Measurements from ENCODE around the gene TMEM184A. TPM values are rescaled to one million over a fixed set of nuclear protein-coding genes. Genes with fewer than 3 reads are reported as not detected.

TMEM184A gene
- total and polyA plus RNA-seq, 2 donors (not counting 3 experiments of a cell fraction or from before 2014, with no cell fraction given), result 0.48 TPM; not detected in 1

GRCh38 chr7:1586126-1586826, 30.3 kb upstream of the TMEM184A start:
- no peaks in the 10 kb centered on the region for H3K79me2 ChIP-seq (ENCODE audit: control insufficient read depth, insufficient read depth, low read length)
- H3K4me3 ChIP-seq (replicated peaks in 1 of 3; ENCODE audit: insufficient read depth in 1 of 3, low read depth in 1 of 3, low read length in 3 of 3), result no peak overlapping the region
- H4K20me1 ChIP-seq (replicated peaks; ENCODE audit: control insufficient read depth, extremely low read depth, insufficient read depth, low read length), result no peaks in the 10 kb centered on the region
- H3K9ac ChIP-seq (replicated peaks; ENCODE audit: extremely low read depth, insufficient read depth, low read length), result no peak overlapping the region
- TF ChIP-seq FOS (IDR thresholded peaks at IDR 0.05; ENCODE audit: borderline replicate concordance, insufficient read depth, low read length) (no peak), EZH2 (IDR thresholded peaks at IDR 0.05; ENCODE audit: borderline replicate concordance, low read depth, low read length, severe bottlenecking) (no peak), GATA2 (IDR thresholded peaks at IDR 0.05; ENCODE audit: insufficient read depth, insufficient read length, low read depth, low read length) (no peak), JUN (IDR thresholded peaks at IDR 0.05; ENCODE audit: borderline replicate concordance, insufficient read depth, insufficient read length, low read depth) (no peak), MYC (IDR thresholded peaks at IDR 0.05; ENCODE audit: low read depth, low read length) (no peak), MAX (IDR thresholded peaks at IDR 0.05; ENCODE audit: insufficient read depth, insufficient read length) (no peak), POLR2A (IDR thresholded peaks at IDR 0.05; ENCODE audit: low read depth, low read length) (no peak), CTCF (IDR thresholded peaks at IDR 0.05; ENCODE audit: extremely low read depth in 1 of 2, insufficient read depth in 1 of 2, low read depth in 1 of 2, low read length in 2 of 2) (no peak), POLR2AphosphoS5 (IDR thresholded peaks at IDR 0.05; ENCODE audit: insufficient read depth, low read depth, low read length) (no peak)
- dilution Hi-C loops (cut with MboI; ENCODE audit: extremely low pct_ligation_motif_present, low sequenced_read_pairs), result no loop called here
- peaks cover 4% of the 10 kb centered on the region in 2 experiments for H3K27me3 ChIP-seq (ENCODE audit: control insufficient read depth in 2 of 2, insufficient read depth in 2 of 2, low read length in 2 of 2)
- H3K9me1 ChIP-seq (replicated peaks; ENCODE audit: control insufficient read depth, extremely low read depth, insufficient read depth, low read length), result no peaks in the 10 kb centered on the region
- no peak overlapping the region for H3K27ac ChIP-seq (ENCODE audit: insufficient read depth, low read depth, low read length)
- H3K9me3 ChIP-seq (replicated peaks; ENCODE audit: control insufficient read depth, insufficient read depth, low read length), result no peaks in the 10 kb centered on the region
- ChIA-PET POLR2A (no interaction called here), CTCF (interaction anchor here (1.3 to 1.6 kb wide), 2 partner anchors 10 to 623 kb away, joined by 3 to 5 read pairs; no protein-coding TSS in a partner anchor)
- H3K36me3 ChIP-seq (ENCODE audit: control insufficient read depth in 2 of 2, extremely low read depth in 1 of 2, insufficient read depth in 2 of 2, low read length in 2 of 2), result no peaks in the 10 kb centered on the region
- BruUV-seq (replicated peaks), result no TSS peak
- no peak for FAIRE-seq
- no peaks in the 10 kb centered on the region for H3K4me1 ChIP-seq (ENCODE audit: control insufficient read depth, extremely low read depth, insufficient read depth, low read length)
- H3K4me2 ChIP-seq (ENCODE audit: insufficient read depth, low read length), result no peak overlapping the region
- no peak for DNase-seq (ENCODE audit: low read depth, low spot score)
- intact Hi-C loops (cut with micrococcal nuclease), result no loop called here
- no peak overlapping the region for H2AFZ ChIP-seq (ENCODE audit: low read depth, low read length)

Measured in endothelial cell of umbilical vein (primary cell).